HL-60 (cell line): ENCODE data around the gene RIMKLA.

Experiments
- DNase-seq, 2 experiments: peaks; one replicate each; pipeline ENCODE4 v3.0.0-alpha.2; 2010 to 2020; ENCODE audit warnings: low read depth in 1 of 2, low spot score in 1 of 2
- H3K27ac ChIP-seq: fragments of 250-450 bp; sonication (Bioruptor Pico); replicated peaks from 2 replicates; pipeline ENCODE4 v1.5.1; 2020; ENCODE audit warnings: mild to moderate bottlenecking, moderate library complexity
- H3K27me3 ChIP-seq: fragments of 250-450 bp; sonication (Bioruptor Pico); 2 replicates; pipeline ENCODE4 v1.5.1; 2021; ENCODE audit warnings: mild to moderate bottlenecking, moderate library complexity; ENCODE audit not compliant: insufficient read depth, poor library complexity, severe bottlenecking
- H3K4me3 ChIP-seq: replicated peaks from 2 replicates; pipeline ENCODE4 v1.5.1; 2011; ENCODE audit warnings: mild to moderate bottlenecking, control low read depth, low read length; ENCODE audit not compliant: insufficient read depth
- CTCF ChIP-seq: IDR thresholded peaks from one replicate; pipeline ENCODE4 v1.5.1; 2011; ENCODE audit warnings: low read length, control low read depth, inconsistent platforms; ENCODE audit not compliant: insufficient read depth
- GABPA ChIP-seq: IDR thresholded peaks from 2 replicates; pipeline ENCODE4 v1.6.1; 2012; ENCODE audit warnings: low read depth
- POLR2AphosphoS5 ChIP-seq: IDR thresholded peaks from 2 replicates; pipeline ENCODE4 v1.6.1; 2012; ENCODE audit warnings: low read depth
- REST ChIP-seq: IDR thresholded peaks from 2 replicates; pipeline ENCODE4 v1.6.1; 2012; ENCODE audit warnings: low read depth; ENCODE audit not compliant: insufficient replicate concordance
- SPI1 ChIP-seq: IDR thresholded peaks from 2 replicates; pipeline ENCODE4 v1.6.1; 2012; ENCODE audit warnings: low read depth, mild to moderate bottlenecking, borderline replicate concordance

The RIMKLA gene

GRCh38 chr1:42403880-42404400 lies 23.3 kb downstream of the RIMKLA start:
- DNase-seq, result no peak
- Histone ChIP-seq H3K27me3 (peaks cover 2% of the 10 kb centered on the region), H3K27ac (no peak overlapping the region), H3K4me3 (no peak overlapping the region)
- TF ChIP-seq REST, result no peak
- no peak for TF ChIP-seq GABPA
- no peak for TF ChIP-seq POLR2AphosphoS5
- no peak for TF ChIP-seq CTCF
- TF ChIP-seq SPI1, result no peak

GRCh38 chr1:42414551-42415496 lies 34.2 kb downstream of the RIMKLA start:
- Histone ChIP-seq H3K27me3 (no peaks in the 10 kb centered on the region), H3K4me3 (no peak overlapping the region), H3K27ac (no peak overlapping the region)
- DNase-seq, result no peak
- TF ChIP-seq SPI1 (no peak), CTCF (no peak)

GRCh38 chr1:42417166-42417565 lies 36.6 kb downstream of the RIMKLA start:
- Histone ChIP-seq H3K4me3 (no peak overlapping the region), H3K27ac (no peak overlapping the region), H3K27me3 (no peaks in the 10 kb centered on the region)
- DNase-seq, result no peak
- no peak for TF ChIP-seq SPI1
- TF ChIP-seq REST, result no peak
- TF ChIP-seq CTCF, result no peak
- no peak for TF ChIP-seq GABPA
- TF ChIP-seq POLR2AphosphoS5, result no peak

- no peak for DNase-seq
- no peak overlapping the region for H3K27ac ChIP-seq
- TF ChIP-seq SPI1 (no peak), REST (no peak), POLR2AphosphoS5 (no peak), CTCF (no peak), GABPA (no peak)
- no peak overlapping the region for H3K4me3 ChIP-seq
- no peaks in the 10 kb centered on the region for H3K27me3 ChIP-seq
Measured at GRCh38 chr1:42418516-42418915, 37.9 kb downstream of the RIMKLA start.
